HCT116 (cell line): ENCODE results near the gene PPP1R36. TPM values are rescaled to one million over a fixed set of nuclear protein-coding genes. Genes with fewer than 3 reads are reported as not detected.
A peak's percentile ranks its signal among the peaks of the same experiment; 100 is the strongest.

Experiments
- ATAC-seq: fragments of 200-7000 bp; cut with Tn5 transposase; 2 replicates; pipeline ENCODE4 v1.9.1; 2020; ENCODE audit warnings: mild to moderate bottlenecking, moderate library complexity
- BruUV-seq: library from RNA; stranded (reverse); fragments of 400-500 nt; replicated peaks from 2 replicates; lab custom pipeline; 2021; lab: Mats Ljungman, UMichigan
- CTCF ChIA-PET: fragments of 300-600 bp; sonication (Branson Sonifier 250); formaldehyde crosslinking; loops from one replicate; lab custom pipeline; 2021; ENCODE audit warnings: antibody characterized with exemption; lab: Charles Lee
- POLR2A ChIA-PET: fragments of 300-600, 350-600 bp; sonication (Branson Sonifier 250); formaldehyde crosslinking; loops from one replicate; lab custom pipeline; 2021; ENCODE audit warnings: antibody characterized with exemption; lab: Charles Lee
- RAD21 ChIA-PET, 2 experiments: fragments of 300-600 bp; sonication (Branson Sonifier 250); formaldehyde crosslinking; loops; one replicate each; lab custom pipeline; 2023; ENCODE audit warnings: low total read pairs in 2 of 2; ENCODE audit not compliant: uncharacterized antibody in 2 of 2, unreplicated experiment in 2 of 2, low non-redundant PET in 1 of 2; lab: Charles Lee
- DNase-seq: peaks from one replicate; pipeline ENCODE4 v3.0.0-alpha.2; 2010; ENCODE audit warnings: low read depth, low spot score
- H2AFZ ChIP-seq: fragments of 200-600 bp; shearing (Covaris generic), sonication (generic); 2 replicates; pipeline ENCODE4 v1.6.1; 2017; ENCODE audit warnings: low read depth, mixed run types, mixed read lengths, antibody characterized with exemption, low read length; ENCODE audit not compliant: poor library complexity, severe bottlenecking
- H3K27ac ChIP-seq: 2 replicates; pipeline ENCODE4 v1.5.1; 2012; ENCODE audit warnings: low read depth, low read length
- H3K27me3 ChIP-seq: fragments of 200-600 bp; sonication (generic); 2 replicates; pipeline ENCODE4 v1.6.1; 2016; ENCODE audit warnings: mixed run types, low read length, mixed read lengths; ENCODE audit not compliant: insufficient read depth
- H3K36me3 ChIP-seq, 2 experiments: fragments of 200-500 bp in 1 of 2; fragments of 200-600 bp in 1 of 2; sonication (Bioruptor generic) in 1 of 2; sonication (generic) in 1 of 2; 2 replicates each; pipeline versions ENCODE4 v1.5.1 to v1.6.1; 2014 to 2016; ENCODE audit warnings: low read length in 2 of 2, inconsistent platforms in 1 of 2, mixed read lengths in 1 of 2, mixed run types in 1 of 2; ENCODE audit not compliant: insufficient read depth in 2 of 2, control insufficient read depth in 1 of 2
- H3K4me1 ChIP-seq, 2 experiments: fragments of 200-600 bp in 1 of 2; sonication (generic) in 1 of 2; 2 replicates each; pipeline versions ENCODE4 v1.5.1 to v1.6.1; 2012 to 2017; ENCODE audit warnings: low read length in 2 of 2, inconsistent platforms in 1 of 2, mild to moderate bottlenecking in 1 of 2, mixed read lengths in 1 of 2, mixed run types in 1 of 2, moderate library complexity in 1 of 2; ENCODE audit not compliant: insufficient read depth in 2 of 2, control insufficient read depth in 1 of 2
- H3K4me2 ChIP-seq: fragments of 200-600 bp; sonication (generic); 2 replicates; pipeline ENCODE4 v1.6.1; 2017; ENCODE audit warnings: mixed run types, low read length, mixed read lengths
- H3K4me3 ChIP-seq, 2 experiments: fragments of 200-600 bp in 1 of 2; sonication (generic) in 1 of 2; replicated peaks in 1 of 2; 2 replicates each; pipeline ENCODE4 v1.5.1; 2011 to 2016; ENCODE audit warnings: low read length in 2 of 2, control low read depth in 1 of 2, low read depth in 1 of 2, mild to moderate bottlenecking in 1 of 2, mixed read lengths in 1 of 2, mixed run types in 1 of 2
- H3K79me2 ChIP-seq: fragments of 200-600 bp; sonication (generic); 2 replicates; pipeline ENCODE4 v1.6.1; 2017; ENCODE audit warnings: mild to moderate bottlenecking, mixed run types, low read length, moderate library complexity, mixed read lengths; ENCODE audit not compliant: insufficient read depth
- H3K9ac ChIP-seq: fragments of 200-600 bp; sonication (generic); 2 replicates; pipeline ENCODE4 v1.6.1; 2016; ENCODE audit warnings: low read length, mixed read lengths
- H3K9me2 ChIP-seq: fragments of 200-600 bp; sonication (generic), shearing (Covaris generic); 2 replicates; pipeline ENCODE4 v1.6.1; 2017; ENCODE audit warnings: mixed run types, mild to moderate bottlenecking, moderate library complexity; ENCODE audit not compliant: insufficient read depth
- H3K9me3 ChIP-seq, 2 experiments: fragments of 200-500 bp in 1 of 2; fragments of 200-600 bp in 1 of 2; sonication (Bioruptor generic) in 1 of 2; sonication (generic) in 1 of 2; 2 replicates each; pipeline ENCODE4 v1.6.1; 2014 to 2017; ENCODE audit warnings: low read length in 2 of 2, mixed read lengths in 2 of 2, inconsistent platforms in 1 of 2, low read depth in 1 of 2, mild to moderate bottlenecking in 1 of 2, mixed run types in 1 of 2, moderate library complexity in 1 of 2; ENCODE audit not compliant: control insufficient read depth in 1 of 2, insufficient read depth in 1 of 2
- H4K20me1 ChIP-seq: fragments of 200-600 bp; sonication (generic), shearing (Covaris generic); 2 replicates; pipeline ENCODE4 v1.6.1; 2017; ENCODE audit warnings: mixed run types, mild to moderate bottlenecking, moderate library complexity; ENCODE audit not compliant: insufficient read depth
- CEBPB ChIP-seq: IDR thresholded peaks from 2 replicates; pipeline ENCODE4 v1.6.1; 2012; ENCODE audit warnings: low read depth
- FOSL1 ChIP-seq: IDR thresholded peaks from 2 replicates; pipeline ENCODE4 v1.6.1; 2012; ENCODE audit warnings: low read depth
- ZFX ChIP-seq: fragments of 450-650 bp; IDR thresholded peaks from 2 replicates; pipeline ENCODE4 v1.6.1; 2017
- intact Hi-C: fragments of 100-400 bp; cut with micrococcal nuclease; formaldehyde crosslinking; loops from 2 replicates; pipeline ENCODE4 v1.10.0; 2022
- total RNA-seq: library from RNA; stranded (reverse); gene quantifications from one replicate; pipeline ENCODE4 v1.2.1, GENCODE V29; 2021; ENCODE audit not compliant: unreplicated experiment
- TF ChIP-seq, protein P1 (sequence below): IDR thresholded peaks from 2 replicates; pipeline ENCODE4 v1.6.1; 2012
- TF ChIP-seq, protein P2 (sequence below): IDR thresholded peaks from 2 replicates; pipeline ENCODE4 v1.6.1; 2011; ENCODE audit warnings: mild to moderate bottlenecking, low read length, moderate library complexity; ENCODE audit not compliant: insufficient replicate concordance; ENCODE audit errors: extremely low read depth

Gene PPP1R36
- total RNA-seq, 1 experiment from 2014 or later = 0.47 TPM

DNA sequence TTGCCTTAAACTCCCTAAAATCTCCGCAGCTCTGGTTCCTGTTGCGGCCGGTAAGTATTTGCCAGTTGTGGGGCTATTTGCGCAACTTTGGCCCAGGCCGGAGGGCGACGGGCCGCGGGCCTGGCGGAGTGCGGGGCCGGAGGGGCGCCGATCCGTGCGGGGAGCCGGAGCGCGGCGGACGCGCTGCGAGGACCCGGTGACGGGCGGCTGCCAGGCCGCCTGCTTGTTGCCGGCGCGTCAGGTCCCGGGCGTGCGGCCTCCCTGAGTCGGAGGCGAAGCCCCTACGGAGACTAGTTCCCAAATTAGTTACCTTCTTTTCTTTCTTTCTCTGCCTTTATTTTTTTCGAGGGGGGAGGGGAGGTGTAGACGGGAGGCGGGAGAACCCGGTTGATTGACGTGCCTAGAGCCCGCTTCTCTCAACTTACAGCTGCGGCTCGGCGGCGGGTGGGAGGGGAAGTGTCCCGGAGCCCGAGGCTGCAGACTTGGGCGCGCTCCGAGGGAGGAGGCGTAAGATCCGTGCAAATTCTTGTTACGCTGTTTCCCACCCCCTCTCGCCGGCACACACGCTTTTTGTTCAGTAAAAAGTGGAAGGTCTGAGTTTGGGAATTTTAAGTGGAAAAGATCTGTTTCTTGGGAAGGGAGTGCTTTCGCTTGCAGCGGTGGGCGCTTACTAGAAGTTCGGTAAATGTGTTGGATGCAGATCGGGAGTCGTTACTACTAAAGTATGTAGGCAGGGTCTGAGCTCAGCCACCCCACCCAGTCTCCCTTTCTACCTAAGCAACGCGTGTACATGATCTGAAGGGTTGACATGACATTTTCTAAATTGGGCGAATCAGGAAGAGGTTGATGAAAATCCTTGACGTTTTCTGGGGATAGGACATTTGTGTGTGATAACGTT, 44.6 kb upstream of the PPP1R36 start:
- peaks cover 80% of the 10 kb centered on the region for H3K79me2 ChIP-seq
- no peaks in the 10 kb centered on the region for H3K9me2 ChIP-seq
- peak overlapping the region; percentile 85 for H3K9ac ChIP-seq
- no peak overlapping the region for H2AFZ ChIP-seq
- H3K4me2 ChIP-seq = peak overlapping the region; percentile 89
- H3K4me3 ChIP-seq = peak overlapping the region; percentile 74 to 97
- DNase-seq (peak; percentile 58), ATAC-seq (peak; percentile 53)
- ChIA-PET POLR2A (interaction anchor here (0.6 to 1.3 kb wide), 5 partner anchors 9 to 124 kb away, joined by 3 to 5 read pairs (median 3); partner anchors contain the start of gene MTHFD1), RAD21 (interaction anchor here in 1 of 2 experiments (1.0 kb wide), 1 partner anchor 374 kb away, joined by 4 read pairs; the partner anchor contains the start of gene SPTB), CTCF (no interaction called here)
- peaks cover 32 to 62% of the 10 kb centered on the region in 2 experiments for H3K4me1 ChIP-seq
- no peaks in the 10 kb centered on the region for H3K27me3 ChIP-seq
- peak; percentile 91 for TF ChIP-seq ZFX
- TF ChIP-seq, protein P1, sequence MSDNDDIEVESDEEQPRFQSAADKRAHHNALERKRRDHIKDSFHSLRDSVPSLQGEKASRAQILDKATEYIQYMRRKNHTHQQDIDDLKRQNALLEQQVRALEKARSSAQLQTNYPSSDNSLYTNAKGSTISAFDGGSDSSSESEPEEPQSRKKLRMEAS = no peak
- TF ChIP-seq FOSL1 = no peak
- no peaks in the 10 kb centered on the region for H4K20me1 ChIP-seq
- intact Hi-C loops = loop anchor here (1.0 to 2.0 kb wide), 2 partner anchors 117 to 166 kb away; partner anchors contain the start of gene MTHFD1
- no peaks in the 10 kb centered on the region for H3K9me3 ChIP-seq
- BruUV-seq = TSS peak; percentile 62
- H3K36me3 ChIP-seq = no peaks in the 10 kb centered on the region
- peak overlapping the region; percentile 95 for H3K27ac ChIP-seq

DNA sequence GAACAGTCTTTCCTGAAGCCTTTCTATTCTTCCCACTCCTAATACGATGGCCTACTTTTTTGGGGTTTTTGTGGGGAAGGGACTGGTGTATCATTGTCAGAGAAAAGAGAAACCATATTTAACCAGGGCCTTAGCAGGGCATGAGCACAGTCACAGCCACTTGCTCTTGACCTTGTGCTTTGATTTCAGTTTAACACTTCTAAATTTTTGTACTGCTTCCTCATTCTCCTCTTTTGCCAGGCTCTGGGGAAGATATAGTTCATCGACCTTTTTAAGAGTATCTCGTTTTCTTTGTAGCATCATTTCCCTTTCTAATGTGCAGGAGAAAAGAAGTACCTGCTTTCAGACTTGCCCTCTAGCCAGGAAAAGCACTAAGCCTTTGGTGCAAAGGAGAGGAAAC, 43.0 kb upstream of the PPP1R36 start:
- RAD21 ChIA-PET = no interaction called here
- POLR2A ChIA-PET = no interaction called here
- peaks cover 79% of the 10 kb centered on the region for H3K79me2 ChIP-seq
- peak overlapping the region; percentile 27 for H3K4me2 ChIP-seq
- H3K9me3 ChIP-seq = no peaks in the 10 kb centered on the region
- DNase-seq (no peak), ATAC-seq (no peak)
- H2AFZ ChIP-seq = no peak overlapping the region
- no peak overlapping the region for H3K4me3 ChIP-seq
- no peak overlapping the region for H3K9ac ChIP-seq
- BruUV-seq = no TSS peak
- H3K27ac ChIP-seq = no peak overlapping the region
- 0 out of 2 replicates have a peak, but pooled peaks cover 3% of the 10 kb centered on the region for H4K20me1 ChIP-seq
- H3K9me2 ChIP-seq = no peaks in the 10 kb centered on the region
- CTCF ChIA-PET = no interaction called here
- intact Hi-C loops = no loop called here
- no peak for TF ChIP-seq CEBPB
- TF ChIP-seq, protein P2, sequence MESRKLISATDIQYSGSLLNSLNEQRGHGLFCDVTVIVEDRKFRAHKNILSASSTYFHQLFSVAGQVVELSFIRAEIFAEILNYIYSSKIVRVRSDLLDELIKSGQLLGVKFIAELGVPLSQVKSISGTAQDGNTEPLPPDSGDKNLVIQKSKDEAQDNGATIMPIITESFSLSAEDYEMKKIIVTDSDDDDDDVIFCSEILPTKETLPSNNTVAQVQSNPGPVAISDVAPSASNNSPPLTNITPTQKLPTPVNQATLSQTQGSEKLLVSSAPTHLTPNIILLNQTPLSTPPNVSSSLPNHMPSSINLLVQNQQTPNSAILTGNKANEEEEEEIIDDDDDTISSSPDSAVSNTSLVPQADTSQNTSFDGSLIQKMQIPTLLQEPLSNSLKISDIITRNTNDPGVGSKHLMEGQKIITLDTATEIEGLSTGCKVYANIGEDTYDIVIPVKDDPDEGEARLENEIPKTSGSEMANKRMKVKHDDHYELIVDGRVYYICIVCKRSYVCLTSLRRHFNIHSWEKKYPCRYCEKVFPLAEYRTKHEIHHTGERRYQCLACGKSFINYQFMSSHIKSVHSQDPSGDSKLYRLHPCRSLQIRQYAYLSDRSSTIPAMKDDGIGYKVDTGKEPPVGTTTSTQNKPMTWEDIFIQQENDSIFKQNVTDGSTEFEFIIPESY = no peak
- H3K4me1 ChIP-seq = peaks cover 25 to 59% of the 10 kb centered on the region in 2 experiments
- no peaks in the 10 kb centered on the region for H3K27me3 ChIP-seq
- no peaks in the 10 kb centered on the region for H3K36me3 ChIP-seq
